Endometrium (tissue), 2 donors: ENCODE results near the gene ERICH6.
"Not testable (repeated sequence)": the region's sequence is repeated elsewhere in the genome, so short reads cannot be mapped to it uniquely, and the experiment has no call there.

Experiments
- FAIRE-seq: peaks from 2 replicates; lab custom pipeline; 2012; peaks lifted over from hg19 to GRCh38; lab: Jason Lieb, UNC
- donor health status: control.
- donor health status: control.

Gene ERICH6

GRCh38 chr3:150681057-150681456 lies 22.7 kb downstream of the ERICH6 start:
- FAIRE-seq = no peak

DNA sequence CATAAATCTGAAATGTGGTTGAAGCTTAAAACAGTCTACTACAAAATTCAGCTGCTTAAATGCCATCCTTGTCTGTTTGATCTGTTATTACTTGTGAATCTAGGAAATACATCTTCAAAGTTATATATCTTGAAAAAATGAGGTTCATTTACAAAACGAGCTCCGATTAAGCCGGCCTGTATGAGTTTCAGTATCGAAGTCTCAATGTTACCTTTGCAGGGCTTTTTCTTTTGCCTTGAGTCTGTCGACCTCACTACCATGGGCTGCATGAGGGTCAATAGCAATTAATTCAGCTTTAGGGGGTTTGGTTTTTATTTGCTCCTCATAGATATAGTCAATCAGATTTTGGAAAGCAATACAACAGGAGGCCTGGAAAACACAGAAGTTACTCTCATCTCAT lies 23.2 kb downstream of the ERICH6 start:
- no peak for FAIRE-seq

DNA sequence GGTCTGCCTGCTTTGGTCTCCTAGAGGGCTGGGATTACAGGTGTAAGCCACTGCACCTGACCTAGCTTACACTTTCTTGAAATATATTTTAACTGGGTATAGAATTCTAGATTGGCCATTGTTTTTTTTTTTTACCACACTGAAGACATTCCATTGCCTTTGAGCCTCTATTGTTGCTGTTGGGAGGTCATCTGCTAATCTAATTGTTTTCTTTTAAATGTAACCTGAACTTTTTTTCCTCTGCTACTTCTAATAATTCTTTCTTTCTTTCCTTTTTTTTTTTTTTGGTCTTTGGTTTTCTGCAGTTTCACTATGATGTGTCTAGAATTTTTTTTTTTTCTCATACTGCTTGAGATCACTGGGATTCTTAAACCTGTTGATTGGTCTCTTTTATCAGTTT lies 28.1 kb downstream of the ERICH6 start:
- FAIRE-seq = no peak

- no peak for FAIRE-seq
These were observed 29.8 kb downstream of the ERICH6 start for GRCh38 chr3:150673966-150674365.

DNA sequence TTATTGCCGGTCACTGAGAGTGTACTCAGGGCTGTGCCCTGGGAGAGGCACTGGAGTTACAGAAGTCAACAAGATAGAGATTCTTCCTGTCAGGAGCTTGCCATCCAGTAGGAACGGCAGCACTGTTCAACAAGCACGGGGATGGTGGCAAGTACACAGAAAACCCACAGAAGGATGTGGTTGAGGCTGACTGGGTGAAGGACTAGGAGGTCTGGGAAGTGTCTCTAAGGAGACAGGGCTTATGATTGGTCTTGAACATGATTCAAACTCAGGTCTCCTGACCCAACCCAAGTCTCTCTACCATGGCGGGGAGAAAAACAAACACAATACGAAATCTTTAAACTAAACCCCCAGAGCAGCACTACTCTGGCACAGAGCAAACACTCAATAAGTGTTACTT lies 37.6 kb downstream of the ERICH6 start:
- FAIRE-seq = no peak

GRCh38 chr3:150663461-150663860 lies 40.3 kb downstream of the ERICH6 start:
- FAIRE-seq = no peak

GRCh38 chr3:150662410-150663200 lies 41.1 kb downstream of the ERICH6 start:
- no peak for FAIRE-seq

GRCh38 chr3:150656316-150656715 lies 47.4 kb downstream of the ERICH6 start:
- FAIRE-seq = no peak

DNA sequence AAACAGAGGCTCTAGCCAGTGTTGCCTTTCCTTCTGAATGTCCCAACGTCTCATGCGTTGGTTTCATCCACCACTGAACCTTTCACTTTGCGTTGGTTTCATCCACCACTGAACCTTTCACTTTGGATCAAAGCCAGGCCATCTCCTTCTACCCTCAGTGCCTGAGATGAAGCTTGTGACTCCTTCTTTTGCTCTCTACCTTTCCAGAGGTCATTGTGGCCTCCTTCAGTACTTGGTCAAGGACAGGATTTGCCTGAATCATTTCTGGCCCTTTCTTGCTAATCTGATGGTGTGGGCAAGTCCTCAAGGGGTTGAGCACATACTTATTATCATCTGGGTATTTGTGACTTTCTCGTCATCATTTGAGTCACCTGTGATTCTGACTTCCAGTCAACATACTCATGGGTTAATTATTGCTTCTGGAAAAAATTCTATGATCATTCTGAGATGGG lies 50.6 kb downstream of the ERICH6 start:
- FAIRE-seq = no peak

- no peak for FAIRE-seq
These were observed 63.5 kb downstream of the ERICH6 start for GRCh38 chr3:150640256-150640655.

- no peak for FAIRE-seq
These were observed 64.5 kb downstream of the ERICH6 start for GRCh38 chr3:150639262-150639661.

- no peak for FAIRE-seq
These were observed 67.5 kb downstream of the ERICH6 start for GRCh38 chr3:150636258-150636657.

DNA sequence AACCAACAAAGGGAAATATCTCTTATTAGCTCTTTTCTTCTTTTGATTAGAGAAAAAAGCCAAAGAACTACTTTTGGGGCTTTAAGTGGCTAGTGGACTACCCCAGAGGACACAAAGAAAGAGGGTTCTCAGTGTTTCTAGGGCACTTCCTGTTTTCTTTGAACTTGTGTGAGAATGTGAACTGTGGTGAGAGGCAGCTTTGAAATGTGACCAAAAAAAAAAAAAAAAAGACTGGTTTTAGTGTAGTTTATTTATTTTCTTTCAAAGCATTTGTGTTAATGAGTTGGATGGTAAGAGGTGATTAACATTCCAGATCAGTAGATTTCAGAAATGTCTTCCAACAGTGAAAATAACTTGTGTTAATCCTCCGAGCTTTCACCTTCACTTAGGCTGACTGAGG lies 68.2 kb downstream of the ERICH6 start:
- FAIRE-seq = no peak

- no peak for FAIRE-seq
These were observed 68.6 kb downstream of the ERICH6 start for GRCh38 chr3:150635076-150635475.

GRCh38 chr3:150631515-150632221 lies 72.1 kb downstream of the ERICH6 start:
- FAIRE-seq = no peak

DNA sequence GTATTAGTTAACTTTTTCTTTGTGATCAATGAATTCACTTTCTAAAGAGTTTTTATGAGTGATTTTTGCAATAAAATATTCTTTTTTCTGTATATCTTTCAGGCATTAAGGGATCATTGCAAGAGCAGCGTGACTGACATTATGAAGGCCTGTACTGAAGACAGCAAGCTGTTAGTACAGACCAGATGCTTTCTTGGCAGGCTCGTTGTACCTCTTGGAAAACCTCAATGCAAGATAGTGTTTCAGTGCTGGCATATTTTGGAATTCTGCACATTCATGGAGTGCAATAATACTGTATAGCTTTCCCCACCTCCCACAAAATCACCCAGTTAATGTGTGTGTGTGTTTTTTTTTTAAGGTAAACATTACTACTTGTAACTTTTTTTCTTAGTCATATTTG lies 76.2 kb downstream of the ERICH6 start:
- FAIRE-seq = no peak

DNA sequence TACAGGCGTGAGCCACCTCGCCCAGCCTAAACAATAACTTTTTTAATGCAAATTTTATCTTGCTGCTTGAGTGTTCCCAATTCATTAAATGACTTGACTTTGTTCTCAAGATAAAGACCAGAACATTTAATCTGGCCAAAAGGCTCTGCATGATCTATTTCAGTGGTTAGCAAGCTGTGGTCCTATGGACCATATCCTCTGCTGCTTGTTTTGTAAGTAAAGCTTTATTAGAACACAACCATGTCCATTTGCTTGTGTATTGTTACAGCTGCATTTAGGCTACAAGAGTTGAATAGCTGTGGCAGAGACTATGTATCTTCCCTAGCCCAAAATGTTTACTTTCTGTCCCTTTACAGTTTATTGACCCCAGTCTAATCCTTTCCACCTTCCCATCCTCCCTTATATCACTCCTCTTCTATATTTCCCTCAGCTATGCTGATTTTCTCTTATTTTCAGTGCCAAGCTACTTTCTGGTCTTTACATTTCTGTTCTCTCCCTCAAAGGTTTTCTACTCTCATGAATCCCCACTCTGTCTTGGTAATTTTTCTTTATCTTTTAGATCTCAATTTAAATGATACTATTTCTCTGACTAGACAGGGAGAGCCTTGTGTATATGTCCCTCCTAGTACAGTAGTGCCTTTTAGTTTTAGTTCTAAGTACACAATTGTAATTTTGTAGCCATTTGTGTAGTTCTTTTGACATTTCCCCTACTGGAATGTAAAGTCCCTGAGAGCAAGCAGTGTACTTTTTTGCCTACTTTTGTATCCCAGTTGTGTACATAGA lies 77.4 kb downstream of the ERICH6 start:
- no peak for FAIRE-seq

- no peak for FAIRE-seq
These were observed 79.8 kb downstream of the ERICH6 start for GRCh38 chr3:150623945-150624344.

DNA sequence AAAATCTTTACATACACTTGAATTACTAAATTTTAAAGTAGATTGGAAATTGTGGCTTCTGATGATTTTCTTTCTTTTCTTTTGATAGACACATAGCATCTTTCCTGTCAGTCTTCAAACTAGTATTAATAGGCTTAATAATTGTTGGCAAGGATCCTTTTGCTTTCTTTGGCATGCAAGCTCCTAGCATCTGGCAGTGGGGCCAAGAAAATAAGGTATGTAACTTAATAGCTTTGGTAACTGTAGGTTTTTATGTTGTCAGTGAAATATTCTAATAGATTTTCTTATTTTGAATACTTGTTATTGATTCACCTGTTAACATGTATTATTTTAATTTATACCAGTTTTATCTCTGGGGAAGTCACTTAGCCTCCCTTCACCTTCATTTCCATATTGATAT lies 80.8 kb downstream of the ERICH6 start:
- not testable (repeated sequence) for FAIRE-seq

- FAIRE-seq = no peak
These were observed 83.6 kb downstream of the ERICH6 start for GRCh38 chr3:150620002-150620689.

DNA sequence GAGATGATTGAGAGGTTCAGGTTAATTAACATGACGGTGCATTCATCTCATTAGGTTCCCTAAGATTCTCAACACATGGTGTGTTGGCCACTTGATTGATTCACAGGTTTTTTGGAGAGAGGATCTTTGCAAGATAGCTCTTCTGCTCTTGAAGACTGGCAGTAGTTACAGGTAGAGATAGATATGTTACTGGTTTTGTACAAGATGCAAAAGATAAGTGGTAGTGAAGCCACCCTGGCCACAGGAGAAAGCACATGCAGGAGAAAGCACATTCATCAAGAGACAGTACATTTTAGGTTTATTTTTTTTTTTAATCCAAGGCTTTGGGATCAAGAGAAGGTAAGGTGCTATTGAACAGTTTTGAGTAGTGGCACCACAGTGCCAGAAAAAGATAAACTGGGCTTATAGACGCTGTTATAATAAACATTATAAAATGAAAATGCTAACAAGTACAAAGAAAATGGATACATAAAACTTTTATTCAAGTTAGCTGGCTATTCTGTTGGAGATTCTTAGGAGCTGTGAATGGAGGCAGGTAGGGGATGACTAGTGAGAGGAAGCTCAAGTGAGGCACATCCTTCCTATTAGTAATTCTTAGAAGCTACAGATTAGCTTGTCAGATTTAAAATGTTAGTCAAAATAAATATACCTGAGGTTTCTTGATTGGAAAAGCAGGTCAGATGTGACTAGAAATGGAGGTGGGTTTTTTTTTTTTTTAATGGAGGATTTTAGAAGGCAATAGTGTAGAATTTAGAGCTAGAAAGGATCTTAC lies 89.8 kb downstream of the ERICH6 start:
- no peak for FAIRE-seq
